Large intestine (tissue), 3 donors: ENCODE results near the gene TEAD1. TPM values are rescaled to one million over a fixed set of nuclear protein-coding genes. Genes with fewer than 3 reads are reported as not detected.

ENCODE experiments used
- DNase-seq, 2 donors: peaks; one replicate each; pipeline versions ENCODE4 v3.0.0 to v3.0.0-alpha.2; 2013
- H3K27ac ChIP-seq: one replicate; pipeline ENCODE4 v1.5.1; 2013; ENCODE audit warnings: low read length
- H3K27me3 ChIP-seq: 2 replicates; pipeline ENCODE4 v1.6.1; 2013; ENCODE audit warnings: low read length; ENCODE audit not compliant: control insufficient read depth, insufficient read depth
- H3K36me3 ChIP-seq: 2 replicates; pipeline ENCODE4 v1.6.1; 2013; ENCODE audit warnings: low read length; ENCODE audit not compliant: control insufficient read depth, insufficient read depth
- H3K4me1 ChIP-seq: one replicate; pipeline ENCODE4 v1.6.1; 2013; ENCODE audit warnings: low read length; ENCODE audit not compliant: control insufficient read depth, insufficient read depth
- H3K4me3 ChIP-seq: one replicate; pipeline ENCODE4 v1.5.1; 2013; ENCODE audit warnings: low read length
- H3K9me3 ChIP-seq: one replicate; pipeline ENCODE4 v1.6.1; 2013; ENCODE audit warnings: mild to moderate bottlenecking, low read depth, low read length, moderate library complexity; ENCODE audit not compliant: control insufficient read depth
- WGBS: methylation state at CpG from one replicate; pipeline ENCODE4 v1.1.5; 2013; ENCODE audit warnings: low lambda C conversion rate; ENCODE audit not compliant: insufficient coverage; 5-methylcytosine and 5-hydroxymethylcytosine counted together
- polyA plus RNA-seq: library from polyadenylated mRNA; unstranded; fragments of 120-200 nt; gene quantifications from one replicate; pipeline ENCODE4 v1.2.1, GENCODE V29; 2013

Gene TEAD1
- polyA plus RNA-seq, 1 donor: 38.7 TPM

GRCh38 chr11:12829131-12829530 lies 154.9 kb downstream of the TEAD1 start:
- peaks cover 31% of the 10 kb centered on the region for H3K4me1 ChIP-seq
- DNase-seq: no peak
- H3K36me3 ChIP-seq: no peaks in the 10 kb centered on the region
- WGBS: no CpG with 5 or more reads among the region's 6 CpGs
- H3K27me3 ChIP-seq: no peaks in the 10 kb centered on the region
- H3K27ac ChIP-seq: peak overlapping the region; percentile 80
- H3K4me3 ChIP-seq: no peak overlapping the region
- no peaks in the 10 kb centered on the region for H3K9me3 ChIP-seq

- no peak overlapping the region for H3K4me3 ChIP-seq
- 100% methylated on average over 1 of the region's 2 CpGs for WGBS
- H3K27ac ChIP-seq: peak overlapping the region; percentile 80
- DNase-seq: peak in 1 of 2 donors; percentile 63
- peaks cover 29% of the 10 kb centered on the region for H3K4me1 ChIP-seq
- no peaks in the 10 kb centered on the region for H3K9me3 ChIP-seq
- H3K27me3 ChIP-seq: no peaks in the 10 kb centered on the region
- no peaks in the 10 kb centered on the region for H3K36me3 ChIP-seq
These were observed 155.5 kb downstream of the TEAD1 start for GRCh38 chr11:12829540-12830314.

GRCh38 chr11:12831471-12832202 lies 157.4 kb downstream of the TEAD1 start:
- no peak overlapping the region for H3K4me3 ChIP-seq
- H3K9me3 ChIP-seq: peaks cover 2% of the 10 kb centered on the region
- no peak overlapping the region for H3K27ac ChIP-seq
- no peaks in the 10 kb centered on the region for H3K36me3 ChIP-seq
- H3K4me1 ChIP-seq: peaks cover 26% of the 10 kb centered on the region
- WGBS: no CpG with 5 or more reads among the region's 5 CpGs
- H3K27me3 ChIP-seq: no peaks in the 10 kb centered on the region
- no peak for DNase-seq

GRCh38 chr11:12832480-12833224 lies 158.4 kb downstream of the TEAD1 start:
- no peak for DNase-seq
- peaks cover 2% of the 10 kb centered on the region for H3K9me3 ChIP-seq
- H3K4me1 ChIP-seq: peaks cover 21% of the 10 kb centered on the region
- no peak overlapping the region for H3K4me3 ChIP-seq
- H3K36me3 ChIP-seq: no peaks in the 10 kb centered on the region
- no peak overlapping the region for H3K27ac ChIP-seq
- no peaks in the 10 kb centered on the region for H3K27me3 ChIP-seq
- WGBS: no CpG with 5 or more reads among the region's 2 CpGs

- H3K4me3 ChIP-seq: no peak overlapping the region
- H3K27me3 ChIP-seq: no peaks in the 10 kb centered on the region
- no peak overlapping the region for H3K27ac ChIP-seq
- peaks cover 2% of the 10 kb centered on the region for H3K9me3 ChIP-seq
- peaks cover 16% of the 10 kb centered on the region for H3K4me1 ChIP-seq
- H3K36me3 ChIP-seq: no peaks in the 10 kb centered on the region
- peak in 1 of 2 donors; percentile 40 for DNase-seq
- no CpG with 5 or more reads among the region's 2 CpGs for whole genome bisulfite sequencing
These were observed 159.9 kb downstream of the TEAD1 start for GRCh38 chr11:12834166-12834565.

- DNase-seq: no peak
- Histone ChIP-seq H3K36me3 (no peaks in the 10 kb centered on the region), H3K27me3 (no peaks in the 10 kb centered on the region), H3K4me1 (peaks cover 12% of the 10 kb centered on the region), H3K27ac (no peak overlapping the region), H3K9me3 (peaks cover 2% of the 10 kb centered on the region), H3K4me3 (no peak overlapping the region)
- no CpG with 5 or more reads among the region's 1 CpG for WGBS
These were observed 160.4 kb downstream of the TEAD1 start for GRCh38 chr11:12834630-12835029.

- peaks cover 2% of the 10 kb centered on the region for H3K9me3 ChIP-seq
- no CpG with 5 or more reads among the region's 11 CpGs for WGBS
- no peaks in the 10 kb centered on the region for H3K36me3 ChIP-seq
- H3K4me1 ChIP-seq: peaks cover 5% of the 10 kb centered on the region
- DNase-seq: no peak
- H3K4me3 ChIP-seq: no peak overlapping the region
- H3K27me3 ChIP-seq: no peaks in the 10 kb centered on the region
- no peak overlapping the region for H3K27ac ChIP-seq
These were observed 161.1 kb downstream of the TEAD1 start for GRCh38 chr11:12835286-12835685.

GRCh38 chr11:12838463-12839123 lies 164.4 kb downstream of the TEAD1 start:
- peaks cover 26% of the 10 kb centered on the region for H3K4me1 ChIP-seq
- peaks cover 2% of the 10 kb centered on the region for H3K9me3 ChIP-seq
- no peak overlapping the region for H3K4me3 ChIP-seq
- no peak overlapping the region for H3K27ac ChIP-seq
- H3K27me3 ChIP-seq: no peaks in the 10 kb centered on the region
- DNase-seq: no peak
- H3K36me3 ChIP-seq: no peaks in the 10 kb centered on the region
- 87% methylated on average over 4 of the region's 6 CpGs for WGBS

- H3K27ac ChIP-seq: no peak overlapping the region
- WGBS: 14% methylated on average over 1 of the region's 6 CpGs
These were observed 166.8 kb downstream of the TEAD1 start for GRCh38 chr11:12840871-12841660.

More at GRCh38 chr11:12840871-12841660, 166.8 kb downstream of the TEAD1 start:
- Histone ChIP-seq H3K9me3 (peaks cover 1% of the 10 kb centered on the region), H3K27me3 (no peaks in the 10 kb centered on the region), H3K4me3 (no peak overlapping the region), H3K36me3 (no peaks in the 10 kb centered on the region), H3K4me1 (peaks cover 44% of the 10 kb centered on the region)
- DNase-seq: peak in 1 of 2 donors; percentile 30
